Esophagus muscularis mucosa (tissue), 3 donors: ENCODE data around the gene XIRP2.

ENCODE experiments used
- POLR2A ChIP-seq: fragments of 450-650 bp; IDR thresholded peaks from one replicate; pipeline ENCODE4 v1.6.1; 2017; ENCODE audit warnings: antibody characterized with exemption, moderate library complexity, mild to moderate bottlenecking, low read depth
- POLR2AphosphoS5 ChIP-seq, 2 donors: sonication (generic); formaldehyde crosslinking; IDR thresholded peaks; one replicate each; pipeline ENCODE4 v1.6.1; 2017; ENCODE audit warnings: antibody characterized with exemption in 2 of 2
- TF ChIP-seq, protein P1 (sequence below), 3 experiments: fragments of 200-600 bp in 2 of 3; fragments of 450-650 bp in 1 of 3; sonication (generic) in 2 of 3; IDR thresholded peaks; one replicate each; pipeline ENCODE4 v1.5.1; 2017 to 2019; ENCODE audit warnings: antibody characterized with exemption in 3 of 3, mild to moderate bottlenecking in 2 of 3, moderate library complexity in 1 of 3

DNA sequence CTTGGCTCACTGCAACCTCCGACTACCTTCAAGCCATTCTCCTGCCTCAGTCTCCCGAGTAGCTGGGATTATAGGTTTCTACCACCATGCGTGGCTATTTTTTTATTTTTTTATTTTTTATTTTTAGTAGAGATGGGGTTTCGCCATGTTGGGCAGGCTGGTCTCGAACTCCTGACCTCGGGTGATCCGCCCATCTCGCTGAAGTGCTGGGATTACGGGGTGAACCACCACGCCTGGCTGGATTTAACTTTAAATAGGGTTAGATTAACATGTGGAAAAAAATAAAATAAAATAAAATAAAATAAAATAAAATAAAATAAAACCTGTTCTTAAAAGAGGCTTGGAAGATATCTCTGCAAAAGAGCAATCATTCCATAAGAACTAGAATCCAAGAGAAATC, 170.9 kb downstream of the XIRP2 start:
- TF ChIP-seq, protein P1, sequence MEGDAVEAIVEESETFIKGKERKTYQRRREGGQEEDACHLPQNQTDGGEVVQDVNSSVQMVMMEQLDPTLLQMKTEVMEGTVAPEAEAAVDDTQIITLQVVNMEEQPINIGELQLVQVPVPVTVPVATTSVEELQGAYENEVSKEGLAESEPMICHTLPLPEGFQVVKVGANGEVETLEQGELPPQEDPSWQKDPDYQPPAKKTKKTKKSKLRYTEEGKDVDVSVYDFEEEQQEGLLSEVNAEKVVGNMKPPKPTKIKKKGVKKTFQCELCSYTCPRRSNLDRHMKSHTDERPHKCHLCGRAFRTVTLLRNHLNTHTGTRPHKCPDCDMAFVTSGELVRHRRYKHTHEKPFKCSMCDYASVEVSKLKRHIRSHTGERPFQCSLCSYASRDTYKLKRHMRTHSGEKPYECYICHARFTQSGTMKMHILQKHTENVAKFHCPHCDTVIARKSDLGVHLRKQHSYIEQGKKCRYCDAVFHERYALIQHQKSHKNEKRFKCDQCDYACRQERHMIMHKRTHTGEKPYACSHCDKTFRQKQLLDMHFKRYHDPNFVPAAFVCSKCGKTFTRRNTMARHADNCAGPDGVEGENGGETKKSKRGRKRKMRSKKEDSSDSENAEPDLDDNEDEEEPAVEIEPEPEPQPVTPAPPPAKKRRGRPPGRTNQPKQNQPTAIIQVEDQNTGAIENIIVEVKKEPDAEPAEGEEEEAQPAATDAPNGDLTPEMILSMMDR (IDR thresholded peaks at IDR 0.05), result no peak
- TF ChIP-seq POLR2A (no peak), POLR2AphosphoS5 (IDR thresholded peaks at IDR 0.05) (no peak)
